Naive thymus-derived CD8-positive, alpha-beta T cell (primary cell): ENCODE results near the gene MTRF1L. TPM values are rescaled to one million over a fixed set of nuclear protein-coding genes. Genes with fewer than 3 reads are reported as not detected.

ENCODE experiments used
- ATAC-seq, 2 donors: fragments of 150-1000 bp; cut with Tn5 transposase in 1 of 2; sonication (Bioruptor Pico), chemical (Tn5 transposase) in 1 of 2; 1 replicate in 1 of 2; 2 replicates in 1 of 2; pipeline ENCODE4 v1.10.0; 2021; ENCODE audit warnings: mild to moderate bottlenecking in 2 of 2, moderate library complexity in 2 of 2
- POLR2A ChIA-PET: fragments of 350-600 bp; sonication (Branson Sonifier 250); formaldehyde crosslinking; loops from one replicate; lab custom pipeline; 2021; ENCODE audit warnings: antibody characterized with exemption; lab: Charles Lee
- DNase-seq, 10 donors: peaks; one replicate each; pipeline versions ENCODE4 v3.0.0 to v3.0.0-alpha.2; 2020 to 2022
- H3K27ac Mint-ChIP-seq, 10 donors: one replicate each; pipeline ENCODE4 v1.8.0; 2020 to 2022; ENCODE audit warnings: mild to moderate bottlenecking in 10 of 10, mixed read lengths in 10 of 10, moderate library complexity in 4 of 10, inconsistent platforms in 1 of 10
- H3K27me3 Mint-ChIP-seq, 5 donors: one replicate each; pipeline ENCODE4 v1.8.0; 2021 to 2022; ENCODE audit warnings: mixed read lengths in 5 of 5
- H3K36me3 Mint-ChIP-seq, 3 donors: one replicate each; pipeline ENCODE4 v1.8.0; 2020 to 2022; ENCODE audit warnings: mixed read lengths in 3 of 3, mild to moderate bottlenecking in 2 of 3, inconsistent platforms in 1 of 3
- H3K4me1 Mint-ChIP-seq, 4 donors: one replicate each; pipeline ENCODE4 v1.8.0; 2021 to 2022; ENCODE audit warnings: mixed read lengths in 4 of 4
- H3K4me3 Mint-ChIP-seq, 10 donors: one replicate each; pipeline ENCODE4 v1.8.0; 2020 to 2022; ENCODE audit warnings: mild to moderate bottlenecking in 10 of 10, mixed read lengths in 10 of 10, moderate library complexity in 6 of 10, inconsistent platforms in 1 of 10
- H3K9me3 Mint-ChIP-seq, 9 donors: one replicate each; pipeline ENCODE4 v1.8.0; 2020 to 2022; ENCODE audit warnings: mixed read lengths in 9 of 9, mild to moderate bottlenecking in 3 of 9, inconsistent platforms in 1 of 9, moderate library complexity in 1 of 9
- polyA plus RNA-seq, 3 donors: library from polyadenylated mRNA; unstranded; fragments of 300-500 nt; fragmentation: Illumina TruSeq; gene quantifications; one replicate each; pipeline ENCODE4 v1.2.3, GENCODE V29; 2021
- total RNA-seq, 8 experiments: library from RNA in 2 of 8; stranded (reverse) in 2 of 8; gene quantifications; one replicate each; pipeline ENCODE4 v1.2.3 and lab custom pipeline; 2021 to 2026

MTRF1L gene
- total and polyA plus RNA-seq, 5 experiments from 2014 or later = 7.3 to 17.4 (median 9.5) TPM

- H3K4me1 Mint-ChIP-seq = no peaks in the 10 kb centered on the region
- H3K9me3 Mint-ChIP-seq = peaks cover 0 to 3% (median 0%) of the 10 kb centered on the region in 9 donors
- peaks cover 0 to 4% (median 2%) of the 10 kb centered on the region in 3 donors for H3K36me3 Mint-ChIP-seq
- DNase-seq (no peak), ATAC-seq (no peak)
- H3K4me3 Mint-ChIP-seq = no peak overlapping the region
- POLR2A ChIA-PET = no interaction called here
- peaks cover 7 to 27% (median 10%) of the 10 kb centered on the region in 5 donors for H3K27me3 Mint-ChIP-seq
- H3K27ac Mint-ChIP-seq = no peak overlapping the region
Measured at GRCh38 chr6:152959333-152959732, 43.2 kb downstream of the MTRF1L start.

- peaks cover 0 to 3% (median 0%) of the 10 kb centered on the region in 9 donors for H3K9me3 Mint-ChIP-seq
- DNase-seq = no peak
- no peak for ATAC-seq
- no peak overlapping the region for H3K4me3 Mint-ChIP-seq
- H3K36me3 Mint-ChIP-seq = peaks cover 0 to 2% (median 0%) of the 10 kb centered on the region in 3 donors
- peaks cover 10 to 29% (median 10%) of the 10 kb centered on the region in 5 donors for H3K27me3 Mint-ChIP-seq
- POLR2A ChIA-PET = no interaction called here
- H3K27ac Mint-ChIP-seq = no peak overlapping the region
- no peaks in the 10 kb centered on the region for H3K4me1 Mint-ChIP-seq
Measured at GRCh38 chr6:152957796-152958195, 44.7 kb downstream of the MTRF1L start.

GRCh38 chr6:152954443-152954842 is 48.1 kb downstream of the MTRF1L start:
- Mint-ChIP-seq H3K36me3 (peaks cover 0 to 2% (median 0%) of the 10 kb centered on the region in 3 donors), H3K4me3 (no peak overlapping the region), H3K4me1 (no peaks in the 10 kb centered on the region), H3K9me3 (peaks cover 0 to 3% (median 0%) of the 10 kb centered on the region in 9 donors), H3K27ac (no peak overlapping the region), H3K27me3 (peaks cover 6 to 25% (median 19%) of the 10 kb centered on the region in 5 donors)
- POLR2A ChIA-PET = no interaction called here
- no peak for DNase-seq
- no peak for ATAC-seq

GRCh38 chr6:152952866-152953509 is 49.5 kb downstream of the MTRF1L start:
- H3K4me1 Mint-ChIP-seq = peaks cover 2 to 6% (median 4%) of the 10 kb centered on the region in 4 donors
- no peak overlapping the region for H3K4me3 Mint-ChIP-seq
- H3K27me3 Mint-ChIP-seq = peaks cover 7 to 25% (median 18%) of the 10 kb centered on the region in 5 donors
- POLR2A ChIA-PET = no interaction called here
- peak in 1 of 10 donors; percentile 1 for DNase-seq
- H3K27ac Mint-ChIP-seq = no peak overlapping the region
- ATAC-seq = no peak
- H3K36me3 Mint-ChIP-seq = peaks cover 0 to 2% (median 0%) of the 10 kb centered on the region in 3 donors
- peaks cover 0 to 3% (median 0%) of the 10 kb centered on the region in 9 donors for H3K9me3 Mint-ChIP-seq

- DNase-seq (no peak), ATAC-seq (no peak)
- Mint-ChIP-seq H3K4me1 (peaks cover 2 to 10% (median 6%) of the 10 kb centered on the region in 4 donors), H3K9me3 (peaks cover 0 to 3% (median 0%) of the 10 kb centered on the region in 9 donors), H3K27me3 (peaks cover 7 to 29% (median 17%) of the 10 kb centered on the region in 5 donors), H3K27ac (peak overlapping the region in 1 of 10 donors; percentile 15), H3K36me3 (peaks cover 0 to 2% (median 0%) of the 10 kb centered on the region in 3 donors), H3K4me3 (no peak overlapping the region)
- POLR2A ChIA-PET = no interaction called here
Measured at GRCh38 chr6:152952045-152952444, 50.5 kb downstream of the MTRF1L start.

GRCh38 chr6:152950240-152950639 is 52.3 kb downstream of the MTRF1L start:
- Mint-ChIP-seq H3K9me3 (no peaks in the 10 kb centered on the region), H3K36me3 (no peaks in the 10 kb centered on the region), H3K27ac (no peak overlapping the region), H3K4me3 (no peak overlapping the region), H3K4me1 (peaks cover 2 to 10% (median 6%) of the 10 kb centered on the region in 4 donors), H3K27me3 (peaks cover 7 to 30% (median 11%) of the 10 kb centered on the region in 5 donors)
- ATAC-seq = no peak
- no peak for DNase-seq
- POLR2A ChIA-PET = no interaction called here

- DNase-seq = peak in 3 of 10 donors; percentile 17 to 40 (median 38)
- H3K4me3 Mint-ChIP-seq = peak overlapping the region in 7 of 10 donors; percentile 0 to 49 (median 20)
- no peaks in the 10 kb centered on the region for H3K9me3 Mint-ChIP-seq
- peak; percentile 50 to 56 for ATAC-seq
- no peaks in the 10 kb centered on the region for H3K36me3 Mint-ChIP-seq
- POLR2A ChIA-PET = no interaction called here
- peaks cover 2 to 10% (median 6%) of the 10 kb centered on the region in 4 donors for H3K4me1 Mint-ChIP-seq
- H3K27ac Mint-ChIP-seq = no peak overlapping the region
- peaks cover 7 to 30% (median 11%) of the 10 kb centered on the region in 5 donors for H3K27me3 Mint-ChIP-seq
Measured at GRCh38 chr6:152948150-152948768, 54.2 kb downstream of the MTRF1L start.

GRCh38 chr6:152946995-152947394 is 55.5 kb downstream of the MTRF1L start:
- no peaks in the 10 kb centered on the region for H3K36me3 Mint-ChIP-seq
- H3K27ac Mint-ChIP-seq = no peak overlapping the region
- ATAC-seq (no peak), DNase-seq (no peak)
- POLR2A ChIA-PET = no interaction called here
- H3K9me3 Mint-ChIP-seq = no peaks in the 10 kb centered on the region
- peaks cover 8 to 31% (median 12%) of the 10 kb centered on the region in 5 donors for H3K27me3 Mint-ChIP-seq
- H3K4me3 Mint-ChIP-seq = no peak overlapping the region
- peaks cover 2 to 10% (median 6%) of the 10 kb centered on the region in 4 donors for H3K4me1 Mint-ChIP-seq

- POLR2A ChIA-PET = no interaction called here
Measured at GRCh38 chr6:152946484-152946883, 56.0 kb downstream of the MTRF1L start.

GRCh38 chr6:152943260-152943897 is 59.1 kb downstream of the MTRF1L start:
- Mint-ChIP-seq H3K4me3 (no peak overlapping the region), H3K9me3 (no peaks in the 10 kb centered on the region), H3K4me1 (peaks cover 2 to 8% (median 6%) of the 10 kb centered on the region in 4 donors), H3K36me3 (peaks cover 0 to 2% (median 0%) of the 10 kb centered on the region in 3 donors), H3K27me3 (peaks cover 6 to 29% (median 14%) of the 10 kb centered on the region in 5 donors), H3K27ac (no peak overlapping the region)
- DNase-seq = no peak
- POLR2A ChIA-PET = no interaction called here
- no peak for ATAC-seq

More at GRCh38 chr6:152946484-152946883, 56.0 kb downstream of the MTRF1L start:
- Mint-ChIP-seq H3K4me3 (no peak overlapping the region), H3K27me3 (peaks cover 8 to 27% (median 12%) of the 10 kb centered on the region in 5 donors), H3K9me3 (no peaks in the 10 kb centered on the region), H3K36me3 (no peaks in the 10 kb centered on the region), H3K27ac (no peak overlapping the region), H3K4me1 (peaks cover 2 to 10% (median 6%) of the 10 kb centered on the region in 4 donors)
- no peak for ATAC-seq
- DNase-seq = no peak

- Mint-ChIP-seq H3K36me3 (peaks cover 0 to 2% (median 0%) of the 10 kb centered on the region in 3 donors), H3K9me3 (no peaks in the 10 kb centered on the region), H3K4me3 (no peak overlapping the region), H3K4me1 (no peaks in the 10 kb centered on the region), H3K27me3 (peaks cover 11 to 36% (median 17%) of the 10 kb centered on the region in 5 donors), H3K27ac (no peak overlapping the region)
- DNase-seq (no peak), ATAC-seq (no peak)
- POLR2A ChIA-PET = no interaction called here
Measured at GRCh38 chr6:152942319-152942869, 60.1 kb downstream of the MTRF1L start.

- H3K4me1 Mint-ChIP-seq = no peaks in the 10 kb centered on the region
- no peaks in the 10 kb centered on the region for H3K9me3 Mint-ChIP-seq
- no peak for ATAC-seq
Measured at GRCh38 chr6:152941746-152942145, 60.8 kb downstream of the MTRF1L start.

More at GRCh38 chr6:152941746-152942145, 60.8 kb downstream of the MTRF1L start:
- DNase-seq = no peak
- POLR2A ChIA-PET = no interaction called here
- no peak overlapping the region for H3K4me3 Mint-ChIP-seq
- peaks cover 0 to 2% (median 0%) of the 10 kb centered on the region in 3 donors for H3K36me3 Mint-ChIP-seq
- peaks cover 12 to 38% (median 18%) of the 10 kb centered on the region in 5 donors for H3K27me3 Mint-ChIP-seq
- H3K27ac Mint-ChIP-seq = no peak overlapping the region
